ENCODE measurements around the gene APOD.

APOD gene

DNA sequence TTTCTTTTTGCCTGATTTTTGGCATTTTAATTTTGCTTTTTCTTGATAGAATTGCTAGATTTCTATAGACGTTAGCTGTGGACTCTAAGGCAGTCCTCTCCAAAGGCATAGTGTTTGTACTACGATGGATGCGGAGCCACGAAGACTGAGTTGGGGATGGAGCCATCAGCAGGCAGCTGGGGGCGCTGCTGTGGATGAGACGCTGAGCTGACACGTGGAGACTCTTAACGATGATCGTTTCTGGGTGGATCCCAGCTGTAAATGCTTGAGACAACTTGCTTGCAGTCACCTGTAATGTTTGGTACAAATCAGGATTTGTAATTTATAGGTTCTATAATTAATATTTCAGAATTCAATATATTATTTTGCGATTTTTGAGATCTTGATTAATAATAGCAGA is 27.4 kb downstream of the APOD start:
- Mint-ChIP-seq H3K9me3 (no peaks in the 10 kb centered on the region), H3K27ac (peak overlapping the region; percentile 31), H3K36me3 (ENCODE audit: low read depth) (no peaks in the 10 kb centered on the region), H3K27me3 (no peaks in the 10 kb centered on the region), H3K4me1 (ENCODE audit: low read depth) (peaks cover 46% of the 10 kb centered on the region), H3K4me3 (no peak overlapping the region)

DNA sequence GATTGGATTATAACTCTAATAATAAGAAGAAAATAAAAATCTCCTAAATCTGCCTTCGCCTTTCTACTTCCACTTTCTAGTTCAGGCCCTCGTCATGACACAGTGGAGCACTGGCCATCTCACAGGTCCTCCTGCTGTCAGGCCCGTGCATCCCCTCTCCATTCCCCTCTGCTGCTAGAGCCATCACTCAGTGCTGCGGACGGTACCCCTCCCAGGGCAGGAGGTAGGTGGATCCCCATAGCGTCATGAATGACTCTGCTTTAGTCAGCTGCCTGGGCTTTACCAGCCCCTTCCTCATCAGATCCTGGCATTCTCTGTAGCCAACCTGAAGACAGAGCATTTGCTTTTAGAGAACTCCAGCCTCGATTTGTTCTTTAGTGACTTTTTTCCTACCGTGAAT is 28.6 kb downstream of the APOD start:
- Mint-ChIP-seq H3K4me1 (ENCODE audit: low read depth) (peaks cover 58% of the 10 kb centered on the region), H3K27ac (no peak overlapping the region), H3K27me3 (no peaks in the 10 kb centered on the region), H3K9me3 (no peaks in the 10 kb centered on the region), H3K4me3 (no peak overlapping the region), H3K36me3 (ENCODE audit: low read depth) (no peaks in the 10 kb centered on the region)

DNA sequence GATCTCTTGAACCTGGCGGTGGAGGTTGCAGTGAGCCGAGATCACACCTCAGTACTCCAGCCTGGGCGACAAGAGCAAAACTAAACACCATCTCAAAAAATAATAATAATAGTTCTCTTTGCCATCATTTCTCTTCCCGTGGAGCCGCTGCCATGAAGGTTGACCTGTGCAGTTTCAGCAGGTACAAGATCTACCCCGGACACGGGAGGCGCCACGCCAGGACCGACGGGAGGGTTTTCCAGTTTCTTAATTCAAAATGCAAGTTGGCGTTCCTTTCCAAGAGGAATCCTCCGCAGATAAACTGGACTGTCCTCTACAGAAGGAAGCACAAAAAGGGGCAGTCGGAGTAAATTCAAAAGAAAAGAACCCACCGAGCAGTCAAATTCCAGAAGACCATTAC is 29.3 kb downstream of the APOD start:
- H3K27ac Mint-ChIP-seq: no peak overlapping the region
- H3K36me3 Mint-ChIP-seq (ENCODE audit: low read depth): no peaks in the 10 kb centered on the region
- H3K27me3 Mint-ChIP-seq: no peaks in the 10 kb centered on the region
- H3K4me3 Mint-ChIP-seq: no peak overlapping the region
- peaks cover 61% of the 10 kb centered on the region for H3K4me1 Mint-ChIP-seq (ENCODE audit: low read depth)
- H3K9me3 Mint-ChIP-seq: no peaks in the 10 kb centered on the region

DNA sequence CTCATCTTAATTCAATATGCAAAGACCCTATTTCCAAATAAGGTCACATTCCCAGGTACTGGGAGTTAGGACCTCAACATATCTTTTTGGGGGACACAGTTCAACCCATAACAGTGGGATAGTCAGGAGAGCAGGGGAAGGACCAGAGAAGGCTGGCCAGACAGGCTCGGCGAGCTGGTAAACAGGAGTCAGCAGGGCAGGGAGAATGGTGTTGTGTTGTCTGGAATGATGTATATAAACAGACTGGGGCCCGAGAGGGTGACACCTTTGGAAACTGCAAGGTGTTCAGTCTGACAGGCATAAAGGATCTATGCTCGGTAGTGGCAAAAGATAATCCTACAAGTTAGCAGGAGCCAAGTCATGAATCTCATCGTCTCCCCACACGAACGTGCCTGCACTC is 30.5 kb downstream of the APOD start:
- Mint-ChIP-seq H3K4me3 (no peak overlapping the region), H3K9me3 (no peaks in the 10 kb centered on the region), H3K27me3 (no peaks in the 10 kb centered on the region), H3K27ac (peak overlapping the region; percentile 5), H3K4me1 (ENCODE audit: low read depth) (peaks cover 62% of the 10 kb centered on the region), H3K36me3 (ENCODE audit: low read depth) (no peaks in the 10 kb centered on the region)

DNA sequence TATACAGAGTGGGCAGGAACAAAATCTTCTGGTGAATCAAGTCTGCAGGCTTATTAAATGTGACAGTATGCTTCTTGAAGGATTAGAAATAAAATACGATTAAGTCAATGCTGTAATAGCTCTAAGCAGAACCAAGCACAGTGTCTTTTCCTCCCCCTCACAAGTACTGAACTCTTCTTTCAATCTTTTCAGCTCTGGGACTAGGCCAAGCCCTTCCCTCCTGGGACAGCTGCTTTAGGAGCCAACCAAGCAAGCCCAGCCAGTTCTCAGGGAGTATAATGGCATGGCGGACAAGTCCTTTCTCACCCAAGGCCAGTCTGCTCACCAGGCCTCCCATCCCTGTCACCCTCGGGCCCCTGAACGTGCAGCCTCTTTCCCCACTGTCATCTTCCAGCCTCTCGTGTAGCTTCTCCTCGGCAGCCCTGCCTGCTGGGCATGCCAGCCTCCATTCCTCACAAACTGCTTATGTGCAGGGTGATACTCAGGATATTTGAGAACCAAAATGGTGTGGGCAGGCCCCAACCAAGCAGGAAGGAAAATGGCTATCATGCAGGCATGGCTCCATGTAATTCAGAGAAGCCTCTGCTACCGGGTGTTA is 32.3 kb downstream of the APOD start:
- Mint-ChIP-seq H3K36me3 (ENCODE audit: low read depth) (no peaks in the 10 kb centered on the region), H3K27me3 (no peaks in the 10 kb centered on the region), H3K9me3 (no peaks in the 10 kb centered on the region), H3K4me1 (ENCODE audit: low read depth) (peaks cover 77% of the 10 kb centered on the region), H3K27ac (peak overlapping the region; percentile 59), H3K4me3 (no peak overlapping the region)

DNA sequence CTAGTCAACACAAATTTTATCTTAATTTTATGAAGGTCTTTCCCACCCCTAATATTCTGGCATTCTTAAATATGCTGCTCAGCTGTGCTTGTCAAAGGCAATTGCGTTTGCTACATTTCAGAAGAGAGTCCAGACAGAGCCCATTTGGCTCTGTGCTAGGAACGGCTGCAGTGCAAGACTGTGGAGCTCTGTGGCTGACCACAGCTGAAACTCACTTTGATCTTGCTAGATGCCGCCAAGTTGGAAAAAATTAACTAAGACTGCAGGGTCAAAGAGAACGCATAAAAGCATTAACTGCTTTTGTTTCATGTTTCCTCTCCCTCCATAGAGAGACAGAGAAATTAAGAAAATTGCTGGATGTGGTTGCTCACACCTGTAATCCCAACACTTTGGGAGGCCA is 33.0 kb downstream of the APOD start:
- Mint-ChIP-seq H3K9me3 (no peaks in the 10 kb centered on the region), H3K36me3 (ENCODE audit: low read depth) (no peaks in the 10 kb centered on the region), H3K27ac (peak overlapping the region; percentile 91), H3K4me1 (ENCODE audit: low read depth) (peaks cover 78% of the 10 kb centered on the region), H3K27me3 (no peaks in the 10 kb centered on the region), H3K4me3 (peak overlapping the region; percentile 75)

DNA sequence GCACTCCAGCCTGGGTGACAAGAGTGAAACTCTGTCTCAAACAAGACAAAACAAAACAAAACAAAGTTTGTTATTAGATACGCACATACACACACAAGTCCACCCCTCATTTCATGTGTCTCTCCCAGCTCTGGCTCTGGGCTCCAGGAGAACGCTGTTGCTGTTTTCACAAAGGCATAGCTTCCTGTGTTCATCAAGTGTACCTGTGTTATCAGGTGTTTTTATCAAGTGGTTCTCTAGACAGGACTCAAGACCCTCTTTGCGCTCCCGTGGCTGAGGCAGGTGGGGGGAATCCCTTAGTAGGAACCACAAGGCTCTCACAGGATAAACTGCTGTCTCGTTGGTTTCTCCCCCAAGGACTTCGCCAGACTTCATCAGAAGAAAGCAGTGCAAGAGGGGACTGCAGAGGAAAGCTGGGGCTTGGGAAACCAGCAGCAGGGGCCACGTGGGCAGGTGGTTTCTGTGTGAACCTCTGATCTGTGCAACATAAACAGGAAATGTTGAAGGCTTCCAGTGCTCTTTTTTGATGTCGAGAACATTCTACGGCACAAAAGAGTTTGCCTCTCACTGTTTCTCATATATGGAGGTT is 33.7 kb downstream of the APOD start:
- H3K36me3 Mint-ChIP-seq (ENCODE audit: low read depth): no peaks in the 10 kb centered on the region

DNA sequence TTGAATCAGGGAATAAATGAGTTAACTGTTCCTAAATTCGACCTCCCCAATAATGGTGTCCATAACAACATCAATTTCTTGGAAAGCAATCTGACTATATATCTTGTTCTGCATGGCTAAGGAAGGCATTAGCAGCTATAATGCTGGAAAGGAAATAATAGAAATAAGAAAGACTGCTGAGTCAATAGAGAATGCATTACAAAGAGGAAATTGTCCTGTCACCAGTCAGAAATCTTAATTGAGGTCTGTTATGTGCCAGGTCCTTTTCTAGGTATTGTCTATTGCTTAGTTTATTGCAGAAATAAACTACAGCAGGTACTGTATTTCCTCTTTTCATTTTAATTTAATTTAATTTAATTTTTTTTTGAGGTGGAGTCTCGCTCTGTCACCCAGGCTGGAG is 34.8 kb downstream of the APOD start:
- H3K27ac Mint-ChIP-seq: peak overlapping the region; percentile 12
- H3K4me3 Mint-ChIP-seq: no peak overlapping the region
- peaks cover 89% of the 10 kb centered on the region for H3K4me1 Mint-ChIP-seq (ENCODE audit: low read depth)
- no peaks in the 10 kb centered on the region for H3K9me3 Mint-ChIP-seq
- no peaks in the 10 kb centered on the region for H3K27me3 Mint-ChIP-seq
- no peaks in the 10 kb centered on the region for H3K36me3 Mint-ChIP-seq (ENCODE audit: low read depth)

More for the DNA sequence above, 33.7 kb downstream of the APOD start:
- Mint-ChIP-seq H3K4me3 (peak overlapping the region; percentile 73), H3K27me3 (no peaks in the 10 kb centered on the region), H3K4me1 (ENCODE audit: low read depth) (peaks cover 79% of the 10 kb centered on the region), H3K9me3 (no peaks in the 10 kb centered on the region), H3K27ac (peak overlapping the region; percentile 91)

DNA sequence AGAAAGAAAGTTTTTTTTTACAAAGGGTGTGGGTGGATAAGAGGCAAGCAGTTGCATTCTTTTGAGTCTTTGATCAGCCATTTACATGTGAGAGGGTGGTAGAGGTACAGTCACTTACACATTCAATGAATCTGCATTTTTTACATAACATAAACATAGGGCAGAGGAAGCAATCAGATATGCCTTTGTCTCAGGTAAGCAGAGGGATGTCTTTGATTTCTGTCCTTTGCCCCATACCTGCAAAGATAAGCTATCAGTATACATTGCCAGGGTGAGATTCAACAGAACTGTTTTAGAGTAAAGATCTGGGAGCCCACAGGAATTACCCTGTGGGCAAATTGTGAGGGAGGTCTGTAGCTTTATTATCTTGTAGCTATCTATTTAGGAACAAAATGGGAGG is 35.2 kb downstream of the APOD start:
- Mint-ChIP-seq H3K27ac (peak overlapping the region; percentile 12), H3K36me3 (ENCODE audit: low read depth) (no peaks in the 10 kb centered on the region), H3K4me1 (ENCODE audit: low read depth) (peaks cover 92% of the 10 kb centered on the region), H3K4me3 (no peak overlapping the region), H3K27me3 (no peaks in the 10 kb centered on the region), H3K9me3 (no peaks in the 10 kb centered on the region)

DNA sequence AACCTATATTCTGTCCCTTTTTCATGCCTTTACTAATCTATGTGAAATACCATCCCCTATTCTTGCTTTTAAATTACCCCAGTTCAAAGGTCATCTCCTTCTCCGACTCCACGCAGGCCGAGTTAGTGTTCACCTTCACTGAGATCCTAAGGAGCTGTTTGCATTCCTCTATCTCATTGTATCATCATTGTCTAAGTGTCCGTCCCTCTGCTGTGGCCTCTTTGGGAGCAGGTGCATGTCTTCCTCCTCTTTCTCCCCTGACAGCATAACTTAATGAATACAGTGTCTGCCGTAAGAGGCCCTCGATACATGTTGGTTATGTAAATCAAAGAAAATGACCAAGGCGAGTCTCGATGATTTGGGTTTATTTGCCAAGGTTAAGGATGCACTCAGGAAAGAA is 35.7 kb downstream of the APOD start:
- Mint-ChIP-seq H3K4me3 (no peak overlapping the region), H3K9me3 (no peaks in the 10 kb centered on the region), H3K36me3 (ENCODE audit: low read depth) (no peaks in the 10 kb centered on the region), H3K27ac (no peak overlapping the region), H3K27me3 (no peaks in the 10 kb centered on the region), H3K4me1 (ENCODE audit: low read depth) (peaks cover 89% of the 10 kb centered on the region)

DNA sequence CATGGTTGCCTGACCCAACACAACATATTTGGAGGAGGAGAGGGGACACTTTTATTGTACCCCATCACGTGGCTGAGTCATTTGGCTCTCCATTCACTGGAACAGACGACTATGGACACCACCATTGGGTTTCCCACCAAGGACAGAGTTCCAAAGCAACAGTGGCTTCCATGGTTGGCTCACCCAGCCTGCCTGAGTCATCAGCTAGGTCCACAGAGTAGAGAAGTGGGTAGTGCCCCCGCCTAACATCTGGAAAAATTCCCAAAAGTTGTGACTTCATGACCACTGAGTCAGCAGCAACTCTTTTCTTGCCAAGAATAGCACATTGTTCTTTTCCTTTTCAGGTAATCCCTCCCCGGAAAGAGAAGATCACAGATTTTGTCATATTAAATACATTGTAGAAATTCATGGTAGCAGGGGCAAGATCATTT is 37.6 kb downstream of the APOD start:
- H3K4me1 Mint-ChIP-seq (ENCODE audit: low read depth): peaks cover 72% of the 10 kb centered on the region

DNA sequence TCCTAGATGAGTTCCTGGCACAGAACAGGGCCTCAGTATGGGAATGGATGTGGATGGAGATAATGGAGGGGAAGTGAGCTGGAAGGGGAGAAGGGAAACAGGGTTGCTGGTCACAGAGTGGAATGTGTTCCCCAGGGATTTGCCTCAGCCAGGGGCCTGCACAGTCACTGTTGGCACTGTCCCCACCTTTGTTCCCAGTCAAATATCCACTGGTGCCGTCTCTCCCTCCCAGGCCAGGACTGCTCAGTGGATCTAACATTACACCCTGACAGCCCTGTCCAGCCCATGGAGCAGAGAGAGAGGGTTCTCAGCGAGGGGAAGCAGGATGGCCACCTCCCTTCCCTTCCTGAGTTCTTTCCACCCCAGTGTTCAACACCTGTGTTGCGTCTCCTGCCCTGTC is 39.1 kb downstream of the APOD start:
- peaks cover 72% of the 10 kb centered on the region for H3K4me1 Mint-ChIP-seq (ENCODE audit: low read depth)
- H3K9me3 Mint-ChIP-seq: no peaks in the 10 kb centered on the region
- no peaks in the 10 kb centered on the region for H3K27me3 Mint-ChIP-seq
- H3K36me3 Mint-ChIP-seq (ENCODE audit: low read depth): peaks cover 14% of the 10 kb centered on the region
- no peak overlapping the region for H3K4me3 Mint-ChIP-seq
- peak overlapping the region; percentile 41 for H3K27ac Mint-ChIP-seq

More for the DNA sequence above, 37.6 kb downstream of the APOD start:
- no peaks in the 10 kb centered on the region for H3K9me3 Mint-ChIP-seq
- H3K36me3 Mint-ChIP-seq (ENCODE audit: low read depth): no peaks in the 10 kb centered on the region
- peak overlapping the region; percentile 58 for H3K4me3 Mint-ChIP-seq
- H3K27ac Mint-ChIP-seq: peak overlapping the region; percentile 85
- no peaks in the 10 kb centered on the region for H3K27me3 Mint-ChIP-seq

DNA sequence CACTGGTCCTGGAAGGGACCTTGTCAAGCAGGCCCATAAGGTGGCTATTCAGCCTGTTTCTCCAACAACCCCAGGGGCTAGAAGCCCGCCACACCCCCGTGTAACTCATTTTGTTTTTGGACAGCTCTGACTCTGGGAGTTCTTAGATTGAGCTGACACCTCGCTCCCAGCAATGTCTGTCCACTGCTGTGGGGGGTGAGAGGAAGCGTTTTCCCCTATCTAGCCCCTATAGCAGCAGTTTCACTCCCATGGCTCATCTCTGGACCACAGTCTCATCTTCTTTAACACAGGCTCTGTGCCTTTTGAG is 39.6 kb downstream of the APOD start:
- Mint-ChIP-seq H3K27ac (no peak overlapping the region), H3K4me3 (peak overlapping the region; percentile 85), H3K36me3 (ENCODE audit: low read depth) (peaks cover 19% of the 10 kb centered on the region), H3K27me3 (no peaks in the 10 kb centered on the region), H3K9me3 (no peaks in the 10 kb centered on the region), H3K4me1 (ENCODE audit: low read depth) (peaks cover 77% of the 10 kb centered on the region)

DNA sequence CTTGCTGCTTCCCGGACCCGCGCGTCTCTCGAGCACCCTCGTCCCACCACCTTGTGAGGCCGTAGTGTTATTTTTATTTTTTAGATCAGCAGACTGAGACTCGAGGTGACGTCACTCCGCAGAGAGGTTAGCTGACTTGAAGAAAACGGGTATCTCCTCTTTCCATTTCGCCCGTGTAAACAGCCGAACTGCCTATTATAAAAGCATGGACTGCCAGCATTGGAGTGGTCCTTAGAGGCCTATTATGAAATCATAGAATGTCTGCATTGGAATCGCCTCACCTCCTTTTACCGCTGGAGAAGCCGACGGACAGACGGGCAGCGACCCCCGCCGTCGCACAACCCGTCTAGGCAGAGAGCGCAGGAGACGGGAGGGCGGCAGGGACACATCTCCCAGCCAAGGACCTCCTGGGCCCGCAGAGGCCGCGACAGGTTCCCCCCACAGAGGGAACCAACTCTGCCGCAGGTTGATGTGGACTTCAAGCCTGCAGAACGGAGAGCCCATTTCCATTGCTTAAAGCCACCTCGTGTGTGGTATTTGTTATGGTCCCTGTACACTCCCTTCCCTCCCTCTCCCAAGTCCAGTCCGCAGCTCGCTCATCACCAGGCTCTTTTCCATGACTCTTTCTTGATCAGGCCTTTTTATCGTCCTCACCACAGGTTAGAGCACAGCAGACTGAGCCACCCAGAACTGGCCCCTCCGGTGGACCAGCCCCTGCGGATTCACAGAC is 40.1 kb downstream of the APOD start:
- no peaks in the 10 kb centered on the region for H3K9me3 Mint-ChIP-seq
- H3K4me3 Mint-ChIP-seq: peak overlapping the region; percentile 85
- no peaks in the 10 kb centered on the region for H3K27me3 Mint-ChIP-seq
- peak overlapping the region; percentile 69 for H3K27ac Mint-ChIP-seq
- peaks cover 78% of the 10 kb centered on the region for H3K4me1 Mint-ChIP-seq (ENCODE audit: low read depth)
- H3K36me3 Mint-ChIP-seq (ENCODE audit: low read depth): peaks cover 23% of the 10 kb centered on the region

DNA sequence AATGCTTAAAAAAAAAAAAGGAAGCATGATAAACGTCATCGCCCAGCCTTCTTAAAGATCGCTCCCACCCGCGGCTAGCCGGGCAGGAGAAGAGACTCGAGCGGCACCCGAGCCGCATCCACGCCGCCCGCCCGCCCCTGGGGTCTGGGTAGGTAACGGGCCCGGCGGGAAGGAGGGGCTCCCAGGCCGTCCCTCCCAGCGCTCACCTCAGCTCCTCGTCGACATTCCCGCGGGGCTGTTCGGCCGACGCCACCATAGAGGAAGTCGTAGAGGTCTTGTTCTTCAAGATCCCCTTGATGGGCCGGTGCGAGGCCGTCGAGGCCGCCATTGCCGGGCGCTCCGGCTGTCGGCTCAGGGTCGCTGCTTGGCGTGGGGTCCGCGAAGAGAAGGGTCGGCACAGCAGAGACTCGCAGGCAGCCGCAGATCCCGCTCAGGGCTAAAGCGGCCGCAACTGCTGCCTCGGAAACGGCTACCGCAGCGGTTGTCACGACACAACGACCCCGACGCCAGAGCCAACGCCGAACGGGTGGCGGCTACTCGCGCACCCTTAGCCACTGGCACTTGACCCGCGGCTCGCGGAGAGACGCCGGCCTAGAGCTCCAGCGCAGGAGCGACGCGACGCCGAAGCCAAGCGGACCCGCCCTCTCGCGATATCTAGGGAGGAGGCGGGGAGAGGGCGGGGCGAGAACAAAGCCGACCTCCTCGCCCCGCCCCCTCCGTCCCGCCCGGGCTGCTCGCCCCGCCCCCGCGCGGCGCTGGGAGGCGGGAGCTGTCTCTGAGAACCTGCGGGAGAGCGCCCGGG is 40.8 kb downstream of the APOD start, which contains the start of gene PPP1R2:
Gene PPP1R2, minus strand, starts transcription at position 628 of the 802 bp plus-strand sequence. Its CDS starts 300 bp downstream, at position 328.
- no peaks in the 10 kb centered on the region for H3K9me3 Mint-ChIP-seq
- peaks cover 23% of the 10 kb centered on the region for H3K36me3 Mint-ChIP-seq (ENCODE audit: low read depth)
- H3K27me3 Mint-ChIP-seq: no peaks in the 10 kb centered on the region
- peak within 1 kb of the TSS; percentile 85 for H3K4me3 Mint-ChIP-seq
- H3K27ac Mint-ChIP-seq: peak within 1 kb of the TSS; percentile 81
- H3K4me1 Mint-ChIP-seq (ENCODE audit: low read depth): peaks cover 78% of the 10 kb centered on the region

Data from stimulated activated naive CD8-positive, alpha-beta T cell treated with anti-CD3 and anti-CD28 coated beads, Interleukin-15, Interleukin-2, amounts not matched to agents 100 ng/mL and 50 ng/mL, for 24 hours (primary cell).